Ovary (tissue), 9 donors: ENCODE results near the gene ALDH3B1. TPM values are rescaled to one million over a fixed set of nuclear protein-coding genes. Genes with fewer than 3 reads are reported as not detected.

Source experiments
- DNase-seq, 5 donors: peaks; one replicate each; pipeline ENCODE4 v3.0.0-alpha.2; 2019 to 2020
- H3K27ac ChIP-seq, 2 donors: fragments of 200-600 bp; one replicate each; pipeline versions ENCODE4 v1.5.1 to v1.8.0; 2019 to 2022
- H3K27me3 ChIP-seq: fragments of 200-600 bp; one replicate; pipeline ENCODE4 v1.8.0; 2022
- H3K36me3 ChIP-seq: fragments of 200-600 bp; sonication (generic); one replicate; pipeline ENCODE4 v1.5.1; 2019
- H3K4me1 ChIP-seq: one replicate; pipeline ENCODE4 v1.8.1; 2013; ENCODE audit warnings: mild to moderate bottlenecking, moderate library complexity; ENCODE audit not compliant: insufficient read depth
- H3K4me3 ChIP-seq: fragments of 200-600 bp; sonication (generic); one replicate; pipeline ENCODE4 v1.5.1; 2017
- H3K9me3 ChIP-seq, 2 donors: fragments of 200-600 bp in 1 of 2; sonication (generic) in 1 of 2; one replicate each; pipeline versions ENCODE4 v1.5.1 to v1.8.1; 2013 to 2019; ENCODE audit warnings: mild to moderate bottlenecking in 1 of 2, moderate library complexity in 1 of 2
- CTCF ChIP-seq, 3 donors: fragments of 450-650 bp in 2 of 3; fragments of 200-600 bp in 1 of 3; IDR thresholded peaks; one replicate each; pipeline versions ENCODE4 v1.5.1 to v1.8.0; 2016 to 2022; ENCODE audit warnings: antibody characterized with exemption in 3 of 3, mild to moderate bottlenecking in 1 of 3
- EP300 ChIP-seq: sonication (generic); formaldehyde crosslinking; IDR thresholded peaks from one replicate; pipeline ENCODE4 v1.6.1; 2017; ENCODE audit warnings: antibody characterized with exemption
- POLR2A ChIP-seq: fragments of 450-650 bp; IDR thresholded peaks from one replicate; pipeline ENCODE4 v1.6.1; 2017; ENCODE audit warnings: antibody characterized with exemption, mild to moderate bottlenecking, moderate library complexity
- WGBS, 3 donors: extraction: QIAGEN DNeasy Blood & Tissue Kit in 1 of 3; methylation state at CpG; one replicate each; pipeline versions ENCODE4 v1.1.5 to v1.1.7; 2013 to 2017; 5-methylcytosine and 5-hydroxymethylcytosine counted together
- intact Hi-C, 4 donors: fragments of 100-400 bp; cut with DNase I; formaldehyde crosslinking; loops; one replicate each; pipeline versions ENCODE4 v1.11.0 to v1.15.1; 2022 to 2023
- polyA plus RNA-seq, 2 donors: library from polyadenylated mRNA; stranded (reverse); fragments of 200-250 nt in 1 of 2; fragments of 350-450 nt in 1 of 2; fragmentation: Illumina TruSeq in 1 of 2; extraction: RNeasy Lipid Tissue Mini Kit (QIAGEN cat#74804) in 1 of 2; gene quantifications; one replicate each; pipeline ENCODE4 v1.2.3, GENCODE V29; 2013 to 2014
- total RNA-seq, 7 donors: library from RNA; depleted of rRNA in 2 of 7; stranded (reverse); fragments of >200 nt in 2 of 7; fragmentation: NEBNext Ultra II Directional in 3 of 7; extraction: Animal tissue kit (Norgen Biotek cat#: 25700) in 3 of 7; gene quantifications; one replicate each; pipeline versions ENCODE4 v1.1.0 to v1.2.4, GENCODE V29; 2016 to 2023
- donor health status: DM: no; HTN: no; CAD: no; lungs with moderate emphysema.
- donor health status: DM: no; HTN: no; CAD: no.
- donor health status: Bipolar disorder and iron deficiency.
- donor health status: DM: yes; HTN: yes; CAD: no.
- donor health status: DM: no; HTN: no; CAD: no.
- donor health status: DM: yes; HTN: yes; CAD: no.

Gene ALDH3B1
- total and polyA plus RNA-seq, 9 donors: 1.8 to 65.3 (median 7.4) TPM

GRCh38 chr11:68011051-68011943, 1.2 kb downstream of the ALDH3B1 start:
- Histone ChIP-seq H3K27ac (peak overlapping the region in 1 of 2 donors; percentile 72), H3K4me1 (peaks cover 10% of the 10 kb centered on the region), H3K9me3 (no peaks in the 10 kb centered on the region), H3K36me3 (no peaks in the 10 kb centered on the region), H3K27me3 (no peaks in the 10 kb centered on the region), H3K4me3 (no peak overlapping the region)
- TF ChIP-seq CTCF (IDR thresholded peaks at IDR 0.05) (no peak), EP300 (no peak), POLR2A (no peak)
- peak in 1 of 5 donors; percentile 19 for DNase-seq
- 86 to 90% (median 88%) methylated on average over 16 of the region's 16 CpGs for WGBS, 3 donors
- intact Hi-C loops: no loop called here

DNA sequence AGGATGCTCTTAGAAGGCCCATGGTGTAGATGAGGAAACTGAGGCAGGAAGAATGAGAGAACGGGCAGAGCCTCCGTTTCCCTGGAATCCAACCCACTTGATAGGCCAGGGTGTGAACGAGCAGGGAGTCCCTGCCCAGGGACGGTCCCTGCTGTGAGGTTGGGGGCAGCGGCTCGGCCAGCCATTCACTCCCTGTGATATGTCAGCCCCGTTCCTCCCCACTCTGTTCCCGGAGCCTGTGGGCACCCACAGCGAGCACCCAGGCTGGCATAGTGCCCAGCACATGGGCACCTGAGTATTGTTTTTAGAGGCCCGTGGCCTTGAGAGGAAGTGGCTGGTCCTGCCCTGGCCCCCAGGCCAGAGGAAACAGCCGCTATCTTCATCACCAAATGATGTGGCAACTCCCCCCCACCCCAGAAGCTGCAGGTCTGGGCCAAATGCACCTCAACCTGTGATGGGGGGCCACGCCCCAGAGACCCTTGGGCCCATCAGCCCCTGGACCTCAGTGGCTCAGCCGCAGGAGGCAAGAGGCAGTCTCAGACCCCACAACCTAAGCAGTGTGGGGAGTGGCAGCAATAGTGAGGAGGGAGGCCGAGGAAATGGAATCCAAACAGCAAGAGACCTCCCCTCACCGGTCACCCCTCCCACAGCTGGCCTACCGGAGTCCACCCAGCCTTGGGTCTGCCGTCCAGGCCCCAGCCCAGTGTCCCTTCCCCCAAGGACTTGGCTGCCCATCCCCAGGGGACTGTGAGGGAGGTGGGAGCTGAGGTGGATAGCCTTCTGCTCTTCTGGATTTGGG, 2.1 kb downstream of the ALDH3B1 start:
- H3K4me3 ChIP-seq: no peak overlapping the region
- no peaks in the 10 kb centered on the region for H3K27me3 ChIP-seq
- peaks cover 10% of the 10 kb centered on the region for H3K4me1 ChIP-seq
- no peak overlapping the region for H3K27ac ChIP-seq
- H3K9me3 ChIP-seq: no peaks in the 10 kb centered on the region
- TF ChIP-seq EP300 (no peak), POLR2A (no peak), CTCF (IDR thresholded peaks at IDR 0.05) (no peak)
- WGBS, 3 donors: 78 to 83% (median 79%) methylated on average over 16 to 17 of the region's 17 CpGs
- peak in 1 of 5 donors; percentile 28 for DNase-seq
- no peaks in the 10 kb centered on the region for H3K36me3 ChIP-seq
- intact Hi-C loops: no loop called here

- no peak for TF ChIP-seq CTCF (IDR thresholded peaks at IDR 0.05)
- no peak for TF ChIP-seq EP300
- no peak for TF ChIP-seq POLR2A
- Histone ChIP-seq H3K9me3 (no peaks in the 10 kb centered on the region), H3K4me3 (no peak overlapping the region), H3K4me1 (peaks cover 10% of the 10 kb centered on the region), H3K36me3 (no peaks in the 10 kb centered on the region), H3K27ac (peak overlapping the region in 1 of 2 donors; percentile 52), H3K27me3 (no peaks in the 10 kb centered on the region)
- intact Hi-C loops: no loop called here
- DNase-seq: peak in 2 of 5 donors; percentile 59 to 66
- WGBS, 3 donors: 40 to 53% (median 44%) methylated on average over 16 of the region's 16 CpGs
These were observed 2.9 kb downstream of the ALDH3B1 start for GRCh38 chr11:68012843-68013610.

GRCh38 chr11:68013611-68014156, 3.6 kb downstream of the ALDH3B1 start:
- WGBS, 3 donors: 84 to 88% (median 87%) methylated on average over 14 of the region's 14 CpGs
- H3K4me1 ChIP-seq: peaks cover 10% of the 10 kb centered on the region
- no peaks in the 10 kb centered on the region for H3K27me3 ChIP-seq
- DNase-seq: no peak
- H3K27ac ChIP-seq: peak overlapping the region in 1 of 2 donors; percentile 4
- no peaks in the 10 kb centered on the region for H3K9me3 ChIP-seq
- H3K4me3 ChIP-seq: no peak overlapping the region
- intact Hi-C loops: no loop called here
- no peaks in the 10 kb centered on the region for H3K36me3 ChIP-seq
- TF ChIP-seq POLR2A (no peak), CTCF (IDR thresholded peaks at IDR 0.05) (no peak), EP300 (no peak)
